22Rv1 (cell line): ENCODE measurements around the gene PDXK.

Experiments used
- CTCF ChIP-seq: fragments of 450-650 bp; IDR thresholded peaks from 2 replicates; pipeline ENCODE4 v1.5.1; 2017; ENCODE audit warnings: mild to moderate bottlenecking
- ZFX ChIP-seq: fragments of 450-650 bp; IDR thresholded peaks from 2 replicates; pipeline ENCODE4 v1.6.1; 2017; ENCODE audit warnings: antibody characterized with exemption, borderline replicate concordance

GRCh38 chr21:43733529-43734071, 14.7 kb downstream of the PDXK start:
- no peak for TF ChIP-seq CTCF
- no peak for TF ChIP-seq ZFX
